HG03442 (cell line): ENCODE data around the gene GJC3.
"Not testable (repeated sequence)": the region's sequence is repeated elsewhere in the genome, so short reads cannot be mapped to it uniquely, and the experiment has no call there.

Experiments
- ATAC-seq: cut with Tn5 transposase; IDR thresholded peaks from one replicate; pipeline ENCODE4 v1.9.1; 2021; ENCODE audit warnings: mild to moderate bottlenecking, moderate library complexity; ENCODE audit not compliant: unreplicated experiment

Gene GJC3

DNA sequence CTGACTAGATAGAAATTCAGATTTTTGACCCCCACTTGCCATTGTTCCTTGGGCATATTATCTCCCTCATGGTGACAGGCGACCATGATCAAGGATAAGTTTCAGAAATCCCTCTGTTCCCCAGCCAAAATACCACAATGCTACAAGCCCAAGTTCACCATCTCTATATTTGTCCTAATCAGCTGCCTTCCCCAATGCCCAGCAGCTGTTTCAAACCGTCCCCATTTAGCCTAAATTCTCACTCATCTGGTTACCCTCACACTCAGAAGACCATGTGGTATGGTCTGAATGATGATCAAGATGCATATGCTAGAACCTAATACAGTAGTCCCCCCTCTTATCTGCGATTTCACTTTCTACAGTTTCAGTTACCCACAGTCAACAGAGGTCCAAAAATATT is 956 bp upstream of the GJC3 start:
- ATAC-seq: no peak

DNA sequence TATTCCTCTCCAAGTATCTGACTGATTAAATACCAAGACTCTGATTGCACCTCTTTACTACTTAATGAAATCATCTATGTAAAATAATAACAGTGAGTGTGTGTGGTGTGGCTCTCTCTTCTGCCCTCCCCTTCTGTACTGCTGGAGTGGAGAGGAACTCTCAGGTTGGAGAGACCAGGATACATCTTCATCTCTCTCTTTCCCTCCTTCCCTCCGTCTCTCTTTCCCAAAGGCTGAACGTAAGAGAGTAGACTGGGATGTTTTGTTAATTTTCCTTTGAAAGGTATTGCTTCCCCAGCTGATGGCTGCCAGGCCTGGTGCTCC is 272 bp upstream of the GJC3 start:
- no peak for ATAC-seq

- no peak for ATAC-seq
These were observed 1.2 kb downstream of the GJC3 start for GRCh38 chr7:99928188-99928587.

DNA sequence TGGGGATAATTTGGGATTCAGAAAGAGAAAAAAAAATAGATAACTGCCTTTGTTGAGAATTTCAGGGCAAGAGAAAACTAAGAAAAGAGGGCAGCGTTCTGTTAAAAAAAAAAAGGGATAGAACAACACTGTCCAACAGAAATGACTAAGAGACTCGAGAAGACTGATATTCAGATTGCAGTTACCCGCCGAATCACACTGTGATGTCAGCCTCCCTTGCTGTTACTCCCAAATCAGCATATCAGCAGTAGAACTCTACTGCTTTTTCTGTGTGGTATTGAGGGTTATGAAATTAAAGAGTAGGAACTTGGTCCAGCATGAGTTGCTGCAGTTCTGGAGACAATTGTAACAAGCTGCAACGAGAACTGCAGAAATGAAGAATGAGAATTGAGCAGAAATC is 1.9 kb downstream of the GJC3 start:
- ATAC-seq: no peak

- ATAC-seq: no peak
These were observed 3.1 kb downstream of the GJC3 start for GRCh38 chr7:99926321-99926720.

GRCh38 chr7:99923200-99923599 is 6.2 kb downstream of the GJC3 start:
- no peak for ATAC-seq

DNA sequence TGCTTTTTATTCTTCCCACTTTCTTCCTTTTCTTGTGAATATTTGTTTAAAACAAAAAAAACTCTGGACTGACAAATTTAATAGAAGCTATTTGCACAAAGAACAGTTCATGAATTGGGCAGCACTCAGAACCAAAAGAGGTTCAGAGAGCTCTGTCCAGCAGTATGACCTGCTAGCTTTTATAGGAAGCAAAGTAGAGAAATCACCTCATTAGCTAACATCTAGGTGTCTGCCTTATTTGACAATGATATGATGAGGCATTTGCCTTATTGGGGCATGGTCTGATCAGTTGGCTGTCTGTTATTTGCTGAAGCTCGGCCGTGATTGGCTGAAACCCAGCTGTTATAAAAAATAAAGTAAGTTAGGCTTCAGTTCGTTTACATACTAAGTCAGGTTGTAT is 9.3 kb downstream of the GJC3 start:
- ATAC-seq: no peak

GRCh38 chr7:99919814-99920112 is 9.7 kb downstream of the GJC3 start:
- no peak for ATAC-seq

GRCh38 chr7:99918959-99919813 is 10.2 kb downstream of the GJC3 start, which contains the start of gene TRIM4:
Gene TRIM4, minus strand, starts transcription at chr7:99919530. Its CDS starts 129 bp downstream, at chr7:99919401.
- ATAC-seq: peak; percentile 94

- ATAC-seq: no peak
These were observed 18.4 kb downstream of the GJC3 start for GRCh38 chr7:99910976-99911375.

DNA sequence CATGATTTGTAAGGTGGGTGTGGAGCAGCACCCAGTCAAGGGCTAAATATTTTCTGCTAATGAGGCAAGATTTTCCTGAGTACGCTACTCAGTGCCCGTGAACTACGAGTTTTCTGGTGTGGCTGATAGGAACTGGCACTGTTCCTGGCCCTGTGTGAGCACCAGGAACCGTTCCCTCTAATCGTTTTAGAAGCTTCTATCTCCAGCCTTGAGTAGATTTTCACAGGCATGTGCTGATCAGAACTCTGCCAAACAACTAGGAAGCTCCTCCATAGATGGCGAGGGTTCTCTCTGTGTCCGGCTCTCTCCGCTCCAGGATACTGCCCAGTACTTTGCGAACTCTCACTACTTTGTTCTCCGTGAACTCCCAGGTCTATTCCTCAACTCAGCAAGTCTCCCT is 27.8 kb downstream of the GJC3 start:
- ATAC-seq: no peak

- ATAC-seq: no peak
These were observed 29.4 kb downstream of the GJC3 start for GRCh38 chr7:99899830-99900519.

DNA sequence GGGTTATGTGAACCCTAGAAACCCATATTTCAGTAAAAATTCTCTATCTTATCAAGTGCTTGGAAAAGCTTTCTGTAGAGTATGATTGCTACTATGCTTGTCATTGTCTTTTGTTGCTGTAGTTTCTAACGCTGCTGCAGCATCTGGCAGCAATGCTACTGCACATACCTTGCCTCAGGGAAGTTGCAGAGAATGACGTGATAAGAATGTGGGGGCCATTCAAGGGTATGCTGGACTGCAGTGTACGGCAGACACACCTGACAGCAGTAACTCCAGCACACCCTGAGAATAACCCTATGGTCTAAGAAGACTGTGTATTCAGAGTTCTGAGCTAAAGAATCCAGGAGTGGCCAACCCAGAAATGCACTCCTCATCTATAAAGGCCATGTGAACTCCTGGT is 30.6 kb downstream of the GJC3 start:
- ATAC-seq: no peak

- no peak for ATAC-seq
These were observed 31.4 kb downstream of the GJC3 start for GRCh38 chr7:99898023-99898357.

GRCh38 chr7:99897322-99898022 is 31.9 kb downstream of the GJC3 start:
- ATAC-seq: no peak

GRCh38 chr7:99894738-99895137 is 34.7 kb downstream of the GJC3 start:
- ATAC-seq: no peak

DNA sequence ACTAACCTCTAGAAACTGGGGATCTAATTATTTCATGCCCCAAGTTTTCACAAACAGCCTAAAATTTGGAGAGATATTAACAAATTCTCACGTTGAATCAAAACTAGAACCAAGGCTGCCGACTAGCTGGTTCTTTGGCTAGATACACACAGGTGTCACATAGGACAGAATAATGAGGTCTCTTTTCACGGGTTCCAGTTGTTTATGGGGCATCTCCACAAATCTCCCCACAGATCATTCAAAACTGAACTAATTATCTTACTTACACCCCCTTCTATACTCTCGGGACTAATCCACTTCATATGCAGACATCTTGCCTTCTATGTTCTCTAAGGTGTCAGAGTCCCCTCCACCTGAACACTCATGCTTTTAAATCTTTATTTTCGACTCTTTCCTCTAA is 36.1 kb downstream of the GJC3 start:
- ATAC-seq: no peak

DNA sequence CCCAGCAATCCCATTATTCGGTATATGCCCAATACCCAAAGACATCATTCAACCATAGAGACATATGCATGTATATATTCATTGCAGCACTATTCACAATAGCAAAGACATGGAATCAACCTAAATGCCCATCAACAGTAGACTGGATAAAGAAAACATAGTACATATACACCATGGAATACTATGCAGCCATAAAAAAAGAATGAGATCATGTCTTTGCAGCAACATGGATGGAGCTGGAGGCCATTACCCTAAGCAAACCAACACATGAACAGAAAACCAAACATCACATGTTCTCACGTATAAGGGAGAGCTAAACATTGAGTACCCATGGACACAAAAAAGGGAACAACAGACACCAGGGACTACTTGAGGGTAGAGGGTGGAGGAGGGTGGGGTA is 39.1 kb downstream of the GJC3 start:
- not testable (repeated sequence) for ATAC-seq

DNA sequence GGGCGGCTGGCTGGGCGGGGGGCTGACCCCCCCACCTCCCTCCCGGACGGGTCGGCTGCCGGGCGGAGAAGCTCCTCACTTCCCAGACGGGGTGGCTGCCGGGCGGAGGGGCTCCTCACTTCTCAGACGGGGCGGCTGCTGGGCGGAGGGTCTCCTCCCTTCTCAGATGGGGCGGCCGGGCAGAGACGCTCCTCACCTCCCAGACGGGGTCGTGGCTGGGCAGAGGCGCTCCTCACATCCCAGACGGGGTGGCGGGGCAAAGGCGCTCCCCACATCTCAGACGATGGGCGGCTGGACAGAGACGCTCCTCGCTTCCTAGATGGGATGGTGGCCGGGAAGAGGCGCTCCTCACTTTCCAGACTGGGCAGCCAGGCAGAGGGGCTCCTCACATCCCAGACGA is 41.1 kb downstream of the GJC3 start:
- not testable (repeated sequence) for ATAC-seq

GRCh38 chr7:99881370-99881769 is 48.0 kb downstream of the GJC3 start:
- no peak for ATAC-seq

DNA sequence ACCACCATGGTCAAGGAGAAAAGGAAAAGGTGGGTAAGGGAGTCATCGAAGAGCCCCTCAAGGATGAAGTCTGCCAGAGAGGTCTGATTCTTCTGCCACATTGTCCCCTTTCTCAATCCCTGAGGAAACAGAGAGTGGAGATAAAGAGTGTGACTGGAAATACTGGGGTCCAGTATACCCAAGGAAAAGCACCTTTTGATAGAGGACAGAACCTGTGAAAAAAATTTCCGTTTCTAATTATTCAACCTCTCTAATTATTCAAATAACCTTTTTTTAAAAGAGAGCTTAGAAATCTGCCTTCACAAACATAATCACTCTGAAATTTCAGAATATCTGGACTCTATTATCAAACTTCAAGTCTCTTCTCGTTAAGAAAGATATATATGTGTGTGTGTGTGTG is 52.5 kb downstream of the GJC3 start, which contains the start of gene OR2AE1:
Gene OR2AE1, minus strand, starts transcription at position 101 of the 400 bp plus-strand sequence. Its CDS starts 0 bp downstream, at position 101.
- no peak for ATAC-seq

GRCh38 chr7:99876491-99876890 is 52.9 kb downstream of the GJC3 start:
- ATAC-seq: no peak
